ENCODE measurements around the gene DHRS1.

DNA sequence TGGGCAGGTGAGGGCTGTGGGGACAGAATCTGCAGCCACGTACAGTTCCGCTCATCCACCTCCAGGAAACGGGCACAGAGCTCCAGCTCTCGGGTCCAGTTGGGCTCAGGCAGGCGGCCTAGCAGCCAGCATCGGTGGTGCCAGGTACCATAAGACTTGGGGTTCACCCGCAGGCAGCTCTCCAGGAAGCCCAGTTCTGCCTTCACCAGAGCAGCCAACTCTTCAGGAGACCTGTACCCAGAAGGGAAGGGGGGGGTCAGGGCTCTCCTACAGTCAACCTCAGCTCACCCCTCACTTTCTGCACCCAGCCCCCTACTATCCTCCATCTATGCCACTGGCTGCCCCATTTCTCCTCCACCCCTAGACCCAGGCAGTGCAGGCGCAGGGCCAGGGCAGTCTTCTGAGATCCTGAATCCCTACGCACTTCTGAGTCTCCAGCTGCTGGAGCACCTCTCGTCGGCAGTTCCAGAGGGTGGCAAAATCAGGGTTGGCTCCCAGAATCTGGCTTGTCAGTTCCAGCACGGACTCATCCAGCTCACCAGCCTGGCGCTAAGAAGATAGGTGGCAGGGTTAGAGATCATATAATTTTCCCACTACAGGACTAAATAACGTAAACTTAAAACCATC, 29.6 kb downstream of the DHRS1 start:
- no peak for TF ChIP-seq ZSCAN30 (tag by site-specific recombination; IDR thresholded peaks at IDR 0.05)
- no peak for TF ChIP-seq ZEB2 (tag by site-specific recombination; IDR thresholded peaks at IDR 0.05)
- TF ChIP-seq, protein P1, sequence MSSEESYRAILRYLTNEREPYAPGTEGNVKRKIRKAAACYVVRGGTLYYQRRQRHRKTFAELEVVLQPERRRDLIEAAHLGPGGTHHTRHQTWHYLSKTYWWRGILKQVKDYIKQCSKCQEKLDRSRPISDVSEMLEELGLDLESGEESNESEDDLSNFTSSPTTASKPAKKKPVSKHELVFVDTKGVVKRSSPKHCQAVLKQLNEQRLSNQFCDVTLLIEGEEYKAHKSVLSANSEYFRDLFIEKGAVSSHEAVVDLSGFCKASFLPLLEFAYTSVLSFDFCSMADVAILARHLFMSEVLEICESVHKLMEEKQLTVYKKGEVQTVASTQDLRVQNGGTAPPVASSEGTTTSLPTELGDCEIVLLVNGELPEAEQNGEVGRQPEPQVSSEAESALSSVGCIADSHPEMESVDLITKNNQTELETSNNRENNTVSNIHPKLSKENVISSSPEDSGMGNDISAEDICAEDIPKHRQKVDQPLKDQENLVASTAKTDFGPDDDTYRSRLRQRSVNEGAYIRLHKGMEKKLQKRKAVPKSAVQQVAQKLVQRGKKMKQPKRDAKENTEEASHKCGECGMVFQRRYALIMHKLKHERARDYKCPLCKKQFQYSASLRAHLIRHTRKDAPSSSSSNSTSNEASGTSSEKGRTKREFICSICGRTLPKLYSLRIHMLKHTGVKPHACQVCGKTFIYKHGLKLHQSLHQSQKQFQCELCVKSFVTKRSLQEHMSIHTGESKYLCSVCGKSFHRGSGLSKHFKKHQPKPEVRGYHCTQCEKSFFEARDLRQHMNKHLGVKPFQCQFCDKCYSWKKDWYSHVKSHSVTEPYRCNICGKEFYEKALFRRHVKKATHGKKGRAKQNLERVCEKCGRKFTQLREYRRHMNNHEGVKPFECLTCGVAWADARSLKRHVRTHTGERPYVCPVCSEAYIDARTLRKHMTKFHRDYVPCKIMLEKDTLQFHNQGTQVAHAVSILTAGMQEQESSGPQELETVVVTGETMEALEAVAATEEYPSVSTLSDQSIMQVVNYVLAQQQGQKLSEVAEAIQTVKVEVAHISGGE (tag by site-specific recombination; conservative IDR thresholded peaks at IDR 0.05; ENCODE audit: low read depth) = no peak
- TF ChIP-seq, protein P2, sequence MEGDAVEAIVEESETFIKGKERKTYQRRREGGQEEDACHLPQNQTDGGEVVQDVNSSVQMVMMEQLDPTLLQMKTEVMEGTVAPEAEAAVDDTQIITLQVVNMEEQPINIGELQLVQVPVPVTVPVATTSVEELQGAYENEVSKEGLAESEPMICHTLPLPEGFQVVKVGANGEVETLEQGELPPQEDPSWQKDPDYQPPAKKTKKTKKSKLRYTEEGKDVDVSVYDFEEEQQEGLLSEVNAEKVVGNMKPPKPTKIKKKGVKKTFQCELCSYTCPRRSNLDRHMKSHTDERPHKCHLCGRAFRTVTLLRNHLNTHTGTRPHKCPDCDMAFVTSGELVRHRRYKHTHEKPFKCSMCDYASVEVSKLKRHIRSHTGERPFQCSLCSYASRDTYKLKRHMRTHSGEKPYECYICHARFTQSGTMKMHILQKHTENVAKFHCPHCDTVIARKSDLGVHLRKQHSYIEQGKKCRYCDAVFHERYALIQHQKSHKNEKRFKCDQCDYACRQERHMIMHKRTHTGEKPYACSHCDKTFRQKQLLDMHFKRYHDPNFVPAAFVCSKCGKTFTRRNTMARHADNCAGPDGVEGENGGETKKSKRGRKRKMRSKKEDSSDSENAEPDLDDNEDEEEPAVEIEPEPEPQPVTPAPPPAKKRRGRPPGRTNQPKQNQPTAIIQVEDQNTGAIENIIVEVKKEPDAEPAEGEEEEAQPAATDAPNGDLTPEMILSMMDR (tag by site-specific recombination; IDR thresholded peaks at IDR 0.05) = no peak
- TF ChIP-seq, protein P3, sequence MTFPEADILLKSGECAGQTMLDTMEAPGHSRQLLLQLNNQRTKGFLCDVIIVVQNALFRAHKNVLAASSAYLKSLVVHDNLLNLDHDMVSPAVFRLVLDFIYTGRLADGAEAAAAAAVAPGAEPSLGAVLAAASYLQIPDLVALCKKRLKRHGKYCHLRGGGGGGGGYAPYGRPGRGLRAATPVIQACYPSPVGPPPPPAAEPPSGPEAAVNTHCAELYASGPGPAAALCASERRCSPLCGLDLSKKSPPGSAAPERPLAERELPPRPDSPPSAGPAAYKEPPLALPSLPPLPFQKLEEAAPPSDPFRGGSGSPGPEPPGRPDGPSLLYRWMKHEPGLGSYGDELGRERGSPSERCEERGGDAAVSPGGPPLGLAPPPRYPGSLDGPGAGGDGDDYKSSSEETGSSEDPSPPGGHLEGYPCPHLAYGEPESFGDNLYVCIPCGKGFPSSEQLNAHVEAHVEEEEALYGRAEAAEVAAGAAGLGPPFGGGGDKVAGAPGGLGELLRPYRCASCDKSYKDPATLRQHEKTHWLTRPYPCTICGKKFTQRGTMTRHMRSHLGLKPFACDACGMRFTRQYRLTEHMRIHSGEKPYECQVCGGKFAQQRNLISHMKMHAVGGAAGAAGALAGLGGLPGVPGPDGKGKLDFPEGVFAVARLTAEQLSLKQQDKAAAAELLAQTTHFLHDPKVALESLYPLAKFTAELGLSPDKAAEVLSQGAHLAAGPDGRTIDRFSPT (tag by site-specific recombination; IDR thresholded peaks at IDR 0.05) = no peak
- TF ChIP-seq YY1 (tag by site-specific recombination; IDR thresholded peaks at IDR 0.05) = no peak
- TF ChIP-seq, protein P4, sequence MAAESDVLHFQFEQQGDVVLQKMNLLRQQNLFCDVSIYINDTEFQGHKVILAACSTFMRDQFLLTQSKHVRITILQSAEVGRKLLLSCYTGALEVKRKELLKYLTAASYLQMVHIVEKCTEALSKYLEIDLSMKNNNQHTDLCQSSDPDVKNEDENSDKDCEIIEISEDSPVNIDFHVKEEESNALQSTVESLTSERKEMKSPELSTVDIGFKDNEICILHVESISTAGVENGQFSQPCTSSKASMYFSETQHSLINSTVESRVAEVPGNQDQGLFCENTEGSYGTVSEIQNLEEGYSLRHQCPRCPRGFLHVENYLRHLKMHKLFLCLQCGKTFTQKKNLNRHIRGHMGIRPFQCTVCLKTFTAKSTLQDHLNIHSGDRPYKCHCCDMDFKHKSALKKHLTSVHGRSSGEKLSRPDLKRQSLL (tag by site-specific recombination; IDR thresholded peaks at IDR 0.05) = no peak
- TF ChIP-seq ZNF747 (tag by site-specific recombination; IDR thresholded peaks at IDR 0.05) = no peak
- no peak for TF ChIP-seq ZNF791 (tag by site-specific recombination; IDR thresholded peaks at IDR 0.05)
- TF ChIP-seq SETDB1 (IDR thresholded peaks at IDR 0.05; ENCODE audit: insufficient read length, low read length) = no peak
- TF ChIP-seq, protein P5, sequence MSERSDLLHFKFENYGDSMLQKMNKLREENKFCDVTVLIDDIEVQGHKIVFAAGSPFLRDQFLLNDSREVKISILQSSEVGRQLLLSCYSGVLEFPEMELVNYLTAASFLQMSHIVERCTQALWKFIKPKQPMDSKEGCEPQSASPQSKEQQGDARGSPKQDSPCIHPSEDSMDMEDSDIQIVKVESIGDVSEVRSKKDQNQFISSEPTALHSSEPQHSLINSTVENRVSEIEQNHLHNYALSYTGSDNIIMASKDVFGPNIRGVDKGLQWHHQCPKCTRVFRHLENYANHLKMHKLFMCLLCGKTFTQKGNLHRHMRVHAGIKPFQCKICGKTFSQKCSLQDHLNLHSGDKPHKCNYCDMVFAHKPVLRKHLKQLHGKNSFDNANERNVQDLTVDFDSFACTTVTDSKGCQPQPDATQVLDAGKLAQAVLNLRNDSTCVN (tag by site-specific recombination; optimal IDR thresholded peaks at IDR 0.05) = no peak
- no peak for TF ChIP-seq ZNF146 (tag by site-specific recombination; IDR thresholded peaks at IDR 0.05)
- TF ChIP-seq MYNN (tag by site-specific recombination; IDR thresholded peaks at IDR 0.05; ENCODE audit: borderline replicate concordance) = no peak
- no peak for TF ChIP-seq ZNF311 (tag by site-specific recombination; IDR thresholded peaks at IDR 0.05; ENCODE audit: borderline replicate concordance)

Measured in HEK293 (cell line).